GM10266 (cell line): Measurements from ENCODE around the gene HDGFL2.
"Not testable (repeated sequence)": the region's sequence is repeated elsewhere in the genome, so short reads cannot be mapped to it uniquely, and the experiment has no call there.

Experiments used
- DNase-seq: peaks from one replicate; pipeline ENCODE4 v3.0.0; 2012; ENCODE audit errors: extremely low spot score
- TF ChIP-seq, protein P1 (sequence below): IDR thresholded peaks from 2 replicates; pipeline ENCODE4 v1.5.1; 2012; ENCODE audit warnings: mild to moderate bottlenecking, low read depth; ENCODE audit not compliant: control insufficient read depth, insufficient read depth; ENCODE audit errors: missing control alignments

Gene HDGFL2

GRCh38 chr19:4523306-4524110 is 51.4 kb downstream of the HDGFL2 start:
- peak; percentile 82 for DNase-seq
- TF ChIP-seq, protein P1, sequence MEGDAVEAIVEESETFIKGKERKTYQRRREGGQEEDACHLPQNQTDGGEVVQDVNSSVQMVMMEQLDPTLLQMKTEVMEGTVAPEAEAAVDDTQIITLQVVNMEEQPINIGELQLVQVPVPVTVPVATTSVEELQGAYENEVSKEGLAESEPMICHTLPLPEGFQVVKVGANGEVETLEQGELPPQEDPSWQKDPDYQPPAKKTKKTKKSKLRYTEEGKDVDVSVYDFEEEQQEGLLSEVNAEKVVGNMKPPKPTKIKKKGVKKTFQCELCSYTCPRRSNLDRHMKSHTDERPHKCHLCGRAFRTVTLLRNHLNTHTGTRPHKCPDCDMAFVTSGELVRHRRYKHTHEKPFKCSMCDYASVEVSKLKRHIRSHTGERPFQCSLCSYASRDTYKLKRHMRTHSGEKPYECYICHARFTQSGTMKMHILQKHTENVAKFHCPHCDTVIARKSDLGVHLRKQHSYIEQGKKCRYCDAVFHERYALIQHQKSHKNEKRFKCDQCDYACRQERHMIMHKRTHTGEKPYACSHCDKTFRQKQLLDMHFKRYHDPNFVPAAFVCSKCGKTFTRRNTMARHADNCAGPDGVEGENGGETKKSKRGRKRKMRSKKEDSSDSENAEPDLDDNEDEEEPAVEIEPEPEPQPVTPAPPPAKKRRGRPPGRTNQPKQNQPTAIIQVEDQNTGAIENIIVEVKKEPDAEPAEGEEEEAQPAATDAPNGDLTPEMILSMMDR: peak; percentile 78

DNA sequence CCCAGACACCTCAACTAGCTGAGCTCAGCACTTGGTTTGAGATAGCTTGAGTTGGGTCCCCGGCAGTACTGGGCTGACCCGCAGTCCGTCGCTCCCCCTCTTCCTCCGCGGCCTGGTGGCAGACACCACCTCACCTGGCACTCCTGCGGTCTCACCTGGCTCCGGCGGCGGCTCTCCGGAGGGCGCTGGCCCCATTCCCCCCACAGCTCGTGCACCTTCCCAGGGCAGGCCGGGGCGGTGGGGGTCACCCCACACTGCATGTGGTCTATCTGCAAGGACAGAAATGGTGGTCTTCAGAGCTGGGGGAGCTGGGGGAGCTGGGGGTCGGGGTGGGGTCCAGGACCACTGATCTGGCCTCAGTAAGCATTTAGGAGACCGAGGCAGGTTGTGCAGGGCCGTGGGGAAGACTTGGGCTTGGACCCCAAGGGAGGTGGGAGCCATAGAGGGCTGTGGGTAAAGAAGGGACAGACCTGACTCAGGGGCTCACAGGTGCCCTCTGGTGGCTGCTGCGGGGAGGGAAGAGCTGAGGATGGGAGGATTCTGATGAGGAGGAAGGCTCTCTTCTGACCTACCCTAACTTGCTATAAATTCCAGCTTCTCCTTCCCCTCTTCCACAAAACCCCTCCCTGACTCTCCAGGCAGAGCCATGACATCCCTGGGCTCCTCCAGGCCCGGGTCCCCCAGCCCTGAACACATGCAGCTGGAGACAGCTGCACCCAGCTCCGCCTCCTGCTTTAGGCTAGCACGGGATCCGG is 52.9 kb downstream of the HDGFL2 start:
- DNase-seq: peak; percentile 85
- TF ChIP-seq, protein P1: peak; percentile 84

DNA sequence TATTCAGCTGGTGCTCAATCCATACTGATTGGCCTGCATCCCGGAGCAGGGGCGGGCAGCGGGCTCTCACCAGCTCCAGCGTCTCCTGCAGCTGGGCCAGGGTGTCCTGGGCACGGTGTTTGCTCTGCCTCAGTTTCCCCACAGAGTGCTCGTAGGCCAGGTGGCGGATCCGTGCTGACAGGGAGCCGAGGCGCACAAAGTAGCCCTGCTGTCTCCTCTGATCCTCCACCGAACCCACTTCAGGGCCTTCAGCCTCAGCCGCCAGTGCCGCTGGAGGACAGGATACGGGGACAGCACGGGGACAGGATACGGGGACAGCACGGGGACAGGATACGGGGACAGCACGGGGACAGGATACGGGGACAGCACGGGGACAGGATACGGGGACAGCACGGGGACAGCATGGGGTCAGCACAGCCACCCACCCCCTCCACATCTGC is 53.5 kb downstream of the HDGFL2 start:
- TF ChIP-seq, protein P1: peak; percentile 17
- DNase-seq: no peak

DNA sequence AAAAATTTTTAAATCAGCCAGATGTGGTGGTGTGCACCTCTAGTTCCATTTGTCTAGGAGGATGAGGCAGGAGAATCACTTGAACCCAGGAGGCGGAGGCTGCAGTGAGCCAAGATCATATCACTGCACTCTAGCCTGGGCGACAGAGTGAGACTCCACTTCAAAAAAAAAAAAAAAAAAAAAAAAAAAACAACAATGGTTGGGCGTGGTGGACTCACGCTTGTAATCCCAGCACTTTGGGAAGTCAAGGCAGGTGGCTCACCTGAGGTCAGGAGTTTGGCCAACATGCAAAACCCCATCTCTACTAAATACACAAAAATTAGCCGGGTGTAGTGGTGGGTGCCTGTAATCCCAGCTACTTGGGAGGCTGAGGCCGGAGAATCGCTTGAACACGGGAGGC is 55.3 kb downstream of the HDGFL2 start:
- DNase-seq: not testable (repeated sequence)

DNA sequence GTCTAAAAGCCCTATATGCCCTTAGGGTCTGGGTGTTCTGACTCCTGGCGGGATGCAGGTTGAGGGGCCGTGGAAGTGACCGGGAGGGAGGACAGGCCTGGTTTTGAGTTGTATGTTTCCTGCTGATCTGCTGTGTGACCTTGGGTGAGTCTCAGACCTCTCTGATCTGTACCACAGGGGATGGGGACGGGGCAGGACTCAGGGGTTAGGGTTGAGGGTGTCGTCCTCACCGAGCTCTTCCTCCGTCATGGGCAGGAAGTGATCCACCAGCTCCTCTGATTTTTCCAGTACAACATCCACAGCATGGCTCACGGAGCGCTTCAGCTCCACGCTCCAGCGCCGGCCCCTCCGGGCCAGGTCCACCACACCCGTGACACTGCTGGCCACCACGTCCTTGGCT is 56.7 kb downstream of the HDGFL2 start:
- TF ChIP-seq, protein P1: no peak
- DNase-seq: no peak

DNA sequence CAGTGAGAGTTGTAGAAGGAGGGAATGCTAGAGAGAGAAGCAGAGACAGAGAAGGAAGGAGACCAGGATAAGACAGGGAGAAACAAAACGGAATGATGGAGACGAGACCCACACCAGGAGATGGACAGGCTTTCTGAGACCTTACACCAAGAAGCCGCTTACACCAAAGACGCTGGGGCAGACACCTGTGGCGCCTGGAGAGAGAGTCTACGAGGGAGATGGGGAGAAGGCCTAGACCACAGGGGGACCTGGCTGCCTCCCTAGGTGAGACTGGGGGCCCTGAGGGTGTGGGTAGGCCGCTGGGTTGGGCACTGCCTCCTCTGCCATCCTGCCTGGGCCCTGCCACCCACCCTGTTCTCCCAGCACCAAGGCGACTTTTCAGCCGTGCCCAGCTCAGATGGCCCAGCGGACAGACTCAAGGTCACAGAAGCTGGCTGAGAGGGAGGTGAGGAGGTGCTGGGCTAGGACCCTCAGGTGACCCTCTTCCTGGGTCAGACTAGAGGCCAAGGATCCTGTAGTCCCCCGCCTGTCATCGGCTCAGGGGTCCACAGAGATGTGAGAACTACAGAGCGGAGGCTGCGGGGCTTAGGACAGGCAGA is 57.9 kb downstream of the HDGFL2 start:
- TF ChIP-seq, protein P1: no peak
- DNase-seq: no peak

DNA sequence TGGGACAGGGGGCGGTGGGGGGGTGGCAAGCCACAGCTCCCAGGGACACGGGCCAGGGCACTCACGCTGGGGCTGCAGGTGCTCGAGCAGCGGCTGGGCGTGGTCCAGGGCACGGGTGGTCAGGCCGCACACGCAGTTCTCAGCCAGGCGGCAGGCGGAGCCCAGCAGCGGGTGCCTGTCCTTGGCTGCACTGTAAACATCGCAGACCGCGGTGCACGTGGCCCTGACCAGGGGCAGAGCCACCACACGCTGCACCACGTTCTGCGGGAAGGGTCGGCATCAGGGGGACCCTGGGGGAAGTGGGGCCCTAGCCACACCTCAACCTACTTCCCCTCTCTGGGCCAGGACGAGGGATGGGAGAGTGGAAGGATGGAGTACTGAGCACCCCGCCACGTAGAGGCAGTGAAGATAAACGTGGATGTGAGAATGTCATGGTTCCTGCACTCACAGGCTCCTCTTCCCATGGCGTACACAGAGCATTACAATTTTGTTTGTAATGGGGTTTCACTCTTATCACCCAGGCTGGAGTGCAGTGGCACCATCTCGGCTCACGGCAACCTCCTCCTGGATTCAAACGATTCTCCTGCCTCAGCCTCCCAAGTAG is 59.6 kb downstream of the HDGFL2 start:
- TF ChIP-seq, protein P1: no peak
- DNase-seq: no peak
